ENCODE data around the gene YKT6.

GRCh38 chr7:44262031-44262430, 61.3 kb downstream of the YKT6 start:
- TF ChIP-seq POLR2AphosphoS5 (IDR thresholded peaks at IDR 0.05; ENCODE audit: low read depth, low read length) (no peak), TAF1 (IDR thresholded peaks at IDR 0.05; ENCODE audit: borderline replicate concordance, low read depth, low read length) (no peak), POLR2A (IDR thresholded peaks at IDR 0.05; ENCODE audit: low read depth, low read length) (no peak)

All from GM12892 (cell line).